GM06990 (cell line): ENCODE measurements around the gene ZAP70.

Experiments
- DNase-seq: peaks from one replicate; pipeline ENCODE4 v3.0.0-alpha.2; 2011; ENCODE audit not compliant: insufficient read length; ENCODE audit errors: extremely low read depth
- H3K27me3 ChIP-seq: replicated peaks from 2 replicates; pipeline ENCODE4 v1.6.0; 2011; ENCODE audit warnings: low read length; ENCODE audit not compliant: control insufficient read depth, insufficient read depth
- H3K36me3 ChIP-seq: 2 replicates; pipeline ENCODE4 v1.5.1; 2011; ENCODE audit warnings: low read length; ENCODE audit not compliant: control insufficient read depth, insufficient read depth
- H3K4me3 ChIP-seq: replicated peaks from 2 replicates; pipeline ENCODE4 v1.5.1; 2011; ENCODE audit warnings: low read depth, mild to moderate bottlenecking, control low read depth, low read length
- CTCF ChIP-seq: IDR thresholded peaks from 2 replicates; pipeline ENCODE4 v1.5.1; 2011; ENCODE audit warnings: low read length, control low read depth, mild to moderate bottlenecking, inconsistent platforms; ENCODE audit not compliant: insufficient read depth, poor library complexity, severe bottlenecking

Gene ZAP70

DNA sequence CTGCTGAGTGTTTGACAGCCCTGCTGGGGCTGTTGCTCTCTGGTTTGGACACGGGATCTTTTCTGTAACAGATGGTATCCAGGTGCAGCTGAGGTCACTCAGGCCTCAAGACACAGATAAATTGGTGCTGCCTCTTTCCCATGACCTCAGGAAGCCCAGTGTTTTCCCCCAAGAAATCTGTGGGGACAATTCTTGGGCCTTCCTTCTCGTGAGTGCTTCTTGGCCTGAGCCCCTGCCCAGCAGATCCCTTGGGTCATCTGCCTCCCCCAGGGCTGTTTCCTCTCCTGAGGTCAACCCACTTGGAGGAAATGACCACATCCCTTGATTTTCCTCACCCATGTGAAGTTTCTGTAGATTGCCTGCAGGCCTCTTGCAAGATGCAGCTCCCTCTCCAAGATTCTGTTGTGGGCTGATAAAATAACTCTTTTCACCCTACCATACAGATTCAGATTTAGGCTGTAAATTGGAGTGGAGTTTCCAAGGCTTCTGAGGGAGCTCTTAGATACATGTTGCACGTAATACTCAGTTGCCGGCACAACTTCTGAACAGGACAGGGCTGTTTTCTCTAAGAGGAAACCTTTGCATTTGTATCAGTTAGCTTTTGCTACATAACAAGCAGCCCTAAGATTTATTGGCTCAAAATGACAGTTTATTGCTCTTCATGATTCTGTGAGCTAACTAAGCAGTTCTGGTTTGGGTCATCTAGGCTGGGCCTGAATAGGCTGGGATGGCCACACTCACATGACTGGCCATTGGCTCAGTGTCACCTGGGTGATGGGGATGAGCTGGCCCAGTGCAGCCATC is 13.1 kb downstream of the ZAP70 start:
- no peak for DNase-seq
- H3K36me3 ChIP-seq = no peaks in the 10 kb centered on the region
- no peak for TF ChIP-seq CTCF

GRCh38 chr2:97727296-97727695 is 13.9 kb downstream of the ZAP70 start:
- TF ChIP-seq CTCF = no peak
- H3K4me3 ChIP-seq = no peak overlapping the region
- H3K36me3 ChIP-seq = no peaks in the 10 kb centered on the region
- no peak for DNase-seq
- no peaks in the 10 kb centered on the region for H3K27me3 ChIP-seq

More for the DNA sequence above, 13.1 kb downstream of the ZAP70 start:
- no peak overlapping the region for H3K4me3 ChIP-seq
- no peaks in the 10 kb centered on the region for H3K27me3 ChIP-seq

GRCh38 chr2:97728091-97728731 is 14.8 kb downstream of the ZAP70 start:
- no peak for TF ChIP-seq CTCF
- no peak for DNase-seq
- Histone ChIP-seq H3K36me3 (no peaks in the 10 kb centered on the region), H3K4me3 (no peak overlapping the region), H3K27me3 (no peaks in the 10 kb centered on the region)

DNA sequence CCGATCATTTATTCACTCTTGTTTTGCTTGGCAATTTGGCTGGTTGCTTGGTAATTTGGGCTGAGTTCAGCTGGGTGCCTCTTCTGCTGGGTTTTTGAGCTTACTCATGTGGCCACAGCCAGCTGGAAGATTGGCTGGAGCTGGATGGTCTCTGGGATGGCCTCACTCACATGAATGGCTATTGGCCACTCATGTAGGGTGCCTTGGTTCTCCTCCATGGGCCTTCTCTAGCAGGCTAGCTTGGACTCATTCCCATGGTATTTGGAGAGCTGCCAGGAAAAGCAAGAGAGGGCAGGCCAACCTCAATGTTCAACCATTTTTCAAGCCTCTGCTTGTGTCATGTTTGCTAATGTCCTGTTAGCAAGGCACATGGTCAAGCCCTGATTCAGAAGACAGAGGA is 16.9 kb downstream of the ZAP70 start:
- Histone ChIP-seq H3K4me3 (no peak overlapping the region), H3K36me3 (no peaks in the 10 kb centered on the region), H3K27me3 (no peaks in the 10 kb centered on the region)
- DNase-seq = no peak
- TF ChIP-seq CTCF = no peak

DNA sequence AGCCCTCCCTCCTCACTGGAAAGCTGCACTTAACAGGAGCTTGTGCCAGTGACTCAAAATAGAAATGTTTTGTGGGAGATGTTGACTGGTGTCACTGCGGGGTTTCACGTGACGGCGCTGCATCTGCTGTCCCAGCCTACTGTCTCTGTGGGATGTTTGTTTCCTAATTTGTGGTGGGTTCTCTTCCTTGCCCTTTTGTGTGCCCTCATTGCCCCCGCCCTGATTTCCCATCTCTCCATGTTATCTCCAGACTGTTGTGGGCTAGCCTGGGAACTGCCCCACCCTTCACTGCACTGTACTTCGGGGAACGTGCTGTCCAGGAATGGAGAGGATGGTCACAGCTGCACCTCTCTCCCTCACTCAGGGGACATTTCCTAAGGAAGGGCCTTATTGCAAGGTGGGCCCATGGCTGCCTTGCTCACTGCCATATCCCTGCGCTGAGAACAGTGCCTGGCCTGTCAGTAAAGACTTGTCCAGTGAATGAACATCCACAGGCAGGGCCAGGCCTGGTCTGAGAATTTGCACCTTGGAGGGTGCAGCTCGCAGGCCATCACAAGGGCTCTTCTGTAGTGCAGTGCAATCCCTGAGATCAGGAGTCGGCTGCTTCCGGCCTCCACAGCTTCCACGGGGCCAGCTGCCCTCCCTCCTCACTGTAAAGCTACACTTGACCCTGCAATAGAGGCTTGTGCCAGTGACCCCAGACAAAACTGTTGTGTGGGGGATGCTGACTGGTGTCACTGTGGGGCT is 18.1 kb downstream of the ZAP70 start:
- Histone ChIP-seq H3K36me3 (no peaks in the 10 kb centered on the region), H3K27me3 (no peaks in the 10 kb centered on the region), H3K4me3 (no peak overlapping the region)
- no peak for TF ChIP-seq CTCF
- DNase-seq = no peak
